Cardiac fibroblast (primary cell): Measurements from ENCODE around the gene MYO19.
"Not testable (repeated sequence)": the region's sequence is repeated elsewhere in the genome, so short reads cannot be mapped to it uniquely, and the experiment has no call there.

ENCODE experiments used
- DNase-seq, 2 donors: peaks; one replicate each; pipeline versions ENCODE4 v3.0.0 to v3.0.0-alpha.2; 2010; ENCODE audit warnings: low read depth in 2 of 2
- H3K4me3 ChIP-seq, 2 donors: replicated peaks in 1 of 2; 1 replicate in 1 of 2; 2 replicates in 1 of 2; pipeline ENCODE4 v1.5.1; 2011; ENCODE audit warnings: low read depth in 2 of 2, low read length in 2 of 2, mild to moderate bottlenecking in 2 of 2, moderate library complexity in 1 of 2
- CTCF ChIP-seq: IDR thresholded peaks from one replicate; pipeline ENCODE4 v1.5.1; 2011; ENCODE audit warnings: low read depth, mild to moderate bottlenecking, low read length, inconsistent platforms

MYO19 gene

DNA sequence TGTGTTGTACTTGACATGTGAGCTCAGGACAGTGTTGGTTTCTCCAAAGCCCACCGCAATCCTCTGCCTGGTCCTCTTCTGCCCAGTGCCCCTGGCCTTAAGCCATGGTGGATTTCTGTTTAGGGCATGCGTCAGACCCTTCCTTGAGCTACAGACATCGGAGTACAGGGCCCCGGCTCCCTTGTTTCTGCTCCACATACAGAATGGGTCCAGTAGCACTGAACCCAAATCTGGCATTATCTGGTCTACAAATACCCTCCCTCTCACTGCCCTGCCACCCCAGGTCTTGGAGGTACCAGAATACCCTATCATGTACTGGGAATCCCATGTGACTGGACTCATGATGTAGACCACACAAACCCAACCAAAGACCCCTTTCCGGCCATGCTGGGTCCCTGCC, 75.6 kb downstream of the MYO19 start:
- no peak for DNase-seq
- H3K4me3 ChIP-seq, result no peak overlapping the region
- no peak for TF ChIP-seq CTCF

- not testable (repeated sequence) for H3K4me3 ChIP-seq, DNase-seq
These were observed 77.0 kb downstream of the MYO19 start for GRCh38 chr17:36457701-36458100.

DNA sequence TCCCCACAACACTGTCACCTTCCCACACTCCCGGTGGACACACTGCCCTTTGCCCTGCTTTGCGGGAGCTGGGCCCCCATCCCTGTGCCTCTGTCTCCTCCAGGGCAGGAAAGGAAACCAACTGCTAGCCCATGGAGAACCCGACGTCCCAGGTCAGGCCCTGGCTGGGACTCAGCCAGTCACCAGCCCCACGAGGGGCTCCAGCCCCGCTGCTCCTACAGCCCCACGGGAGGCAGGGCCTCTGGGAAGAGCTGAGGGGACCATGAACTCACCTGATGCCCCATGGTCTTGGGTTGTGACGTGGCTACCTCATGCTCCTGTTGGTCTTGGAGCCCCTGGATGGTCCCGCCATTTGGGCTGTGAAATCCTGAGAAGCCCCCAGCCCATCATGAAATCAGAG, 81.8 kb downstream of the MYO19 start:
- H3K4me3 ChIP-seq, DNase-seq: not testable (repeated sequence)

DNA sequence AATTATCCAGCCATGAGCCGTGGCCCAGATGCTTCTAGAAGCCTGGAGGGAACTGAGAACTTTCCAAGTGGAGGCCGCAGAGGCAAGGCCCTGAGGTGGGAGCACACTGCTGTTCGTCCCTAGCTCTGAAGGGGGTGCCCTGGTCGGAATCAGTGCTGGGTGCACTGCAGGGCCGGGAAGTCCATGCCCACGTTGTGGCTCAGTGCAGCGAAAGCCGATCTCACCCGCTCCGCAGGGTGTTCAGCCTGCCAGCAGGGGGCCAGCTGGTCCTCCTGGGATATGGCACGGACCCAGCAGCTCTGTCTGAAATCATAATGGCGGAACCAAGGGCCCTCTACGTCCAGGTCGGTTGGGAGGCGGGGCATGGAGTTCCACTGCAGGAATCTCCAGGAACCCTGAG, 84.7 kb downstream of the MYO19 start:
- H3K4me3 ChIP-seq, DNase-seq: not testable (repeated sequence)
